WI38 (cell line): Measurements from ENCODE around the gene ARIH2.

Source experiments
- H3K4me3 ChIP-seq: 2 replicates; pipeline ENCODE4 v1.5.1; 2011; ENCODE audit warnings: low read depth, mild to moderate bottlenecking, control low read depth, low read length
- TF ChIP-seq, protein P1 (sequence below): IDR thresholded peaks from 2 replicates; pipeline ENCODE4 v1.5.1; 2012; ENCODE audit warnings: low read depth, mild to moderate bottlenecking, control low read depth, low read length

ARIH2 gene

DNA sequence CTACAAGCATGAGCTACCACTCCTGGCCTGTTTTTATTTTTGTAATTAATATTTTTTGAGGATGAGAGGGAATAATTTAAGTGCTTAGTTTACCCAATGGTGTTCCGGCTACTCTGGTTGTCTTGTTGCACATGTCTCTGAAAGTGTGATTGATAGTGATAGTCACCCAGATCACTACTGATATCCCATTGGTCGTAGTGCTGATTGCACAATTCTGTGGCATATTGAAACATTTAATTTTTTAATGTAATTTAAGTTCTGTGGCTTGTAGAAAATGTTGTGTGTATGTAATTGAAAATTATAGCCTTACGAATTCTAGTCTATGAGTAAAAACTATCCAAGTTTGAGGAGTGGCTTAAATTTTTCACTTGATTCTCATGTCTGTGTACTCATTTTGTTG lies 11.9 kb downstream of the ARIH2 start:
- no peak overlapping the region for H3K4me3 ChIP-seq
- TF ChIP-seq, protein P1, sequence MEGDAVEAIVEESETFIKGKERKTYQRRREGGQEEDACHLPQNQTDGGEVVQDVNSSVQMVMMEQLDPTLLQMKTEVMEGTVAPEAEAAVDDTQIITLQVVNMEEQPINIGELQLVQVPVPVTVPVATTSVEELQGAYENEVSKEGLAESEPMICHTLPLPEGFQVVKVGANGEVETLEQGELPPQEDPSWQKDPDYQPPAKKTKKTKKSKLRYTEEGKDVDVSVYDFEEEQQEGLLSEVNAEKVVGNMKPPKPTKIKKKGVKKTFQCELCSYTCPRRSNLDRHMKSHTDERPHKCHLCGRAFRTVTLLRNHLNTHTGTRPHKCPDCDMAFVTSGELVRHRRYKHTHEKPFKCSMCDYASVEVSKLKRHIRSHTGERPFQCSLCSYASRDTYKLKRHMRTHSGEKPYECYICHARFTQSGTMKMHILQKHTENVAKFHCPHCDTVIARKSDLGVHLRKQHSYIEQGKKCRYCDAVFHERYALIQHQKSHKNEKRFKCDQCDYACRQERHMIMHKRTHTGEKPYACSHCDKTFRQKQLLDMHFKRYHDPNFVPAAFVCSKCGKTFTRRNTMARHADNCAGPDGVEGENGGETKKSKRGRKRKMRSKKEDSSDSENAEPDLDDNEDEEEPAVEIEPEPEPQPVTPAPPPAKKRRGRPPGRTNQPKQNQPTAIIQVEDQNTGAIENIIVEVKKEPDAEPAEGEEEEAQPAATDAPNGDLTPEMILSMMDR: no peak

DNA sequence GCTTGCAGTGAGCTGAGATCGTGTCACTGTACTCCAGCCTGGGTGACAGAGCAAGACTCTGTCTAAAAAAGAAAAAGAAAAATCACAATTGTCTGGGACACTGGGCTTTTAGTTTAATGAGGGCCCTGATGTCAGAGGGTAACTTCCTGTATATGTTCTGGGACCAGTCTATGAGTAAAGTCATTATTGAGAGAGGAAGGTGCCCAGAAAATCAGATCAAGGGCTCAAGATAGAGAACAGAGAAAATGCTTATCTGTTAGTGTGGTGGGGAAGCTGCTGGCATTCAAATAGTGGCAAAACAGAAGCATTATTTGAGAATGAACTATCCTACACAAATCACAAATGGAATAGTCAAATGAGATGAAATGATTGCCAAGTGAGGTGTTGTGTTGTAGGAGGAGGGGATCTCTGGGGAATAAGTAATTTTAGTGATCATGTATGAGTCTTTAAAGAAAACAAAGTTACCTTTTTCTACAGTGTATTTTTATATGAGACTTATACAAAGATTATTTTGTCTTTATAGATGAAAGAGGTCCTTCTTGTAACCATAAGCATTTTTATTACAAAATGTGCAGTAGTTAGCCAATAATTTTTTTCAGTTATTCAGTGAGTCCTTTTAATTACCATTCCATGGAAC lies 13.4 kb downstream of the ARIH2 start:
- TF ChIP-seq, protein P1: no peak

DNA sequence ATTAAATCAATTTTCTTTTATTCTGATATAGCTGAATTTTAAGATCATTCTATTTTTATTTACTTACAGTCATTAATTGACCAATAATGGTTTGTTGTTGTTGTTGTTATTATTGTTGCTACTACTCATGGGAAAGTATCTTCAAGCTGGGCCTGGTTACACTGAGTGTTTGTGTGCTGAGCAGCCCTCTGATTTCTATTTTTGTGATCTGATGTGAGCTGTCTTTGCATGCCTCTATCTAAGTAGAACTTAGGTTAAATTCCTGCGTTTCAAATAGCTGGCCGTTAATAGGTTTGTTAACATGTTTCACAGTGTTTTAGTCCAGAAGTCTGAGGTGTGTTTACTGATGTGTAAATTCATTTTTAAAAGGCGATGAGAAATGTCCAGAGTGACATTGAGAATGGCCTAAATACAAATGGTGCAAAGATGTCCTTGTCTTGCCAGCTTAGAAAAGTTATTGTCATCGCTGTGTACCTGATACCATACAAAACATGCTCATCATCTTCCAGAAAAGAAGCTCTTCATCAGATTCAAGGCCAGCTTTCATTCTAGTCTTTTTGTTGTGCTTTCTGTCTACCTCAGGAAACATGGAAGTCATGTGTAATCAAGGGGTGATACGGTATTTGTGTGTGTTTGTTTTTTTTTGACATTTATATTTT lies 15.8 kb downstream of the ARIH2 start:
- no peak overlapping the region for H3K4me3 ChIP-seq
- TF ChIP-seq, protein P1: no peak

More for the DNA sequence above, 13.4 kb downstream of the ARIH2 start:
- H3K4me3 ChIP-seq: no peak overlapping the region

DNA sequence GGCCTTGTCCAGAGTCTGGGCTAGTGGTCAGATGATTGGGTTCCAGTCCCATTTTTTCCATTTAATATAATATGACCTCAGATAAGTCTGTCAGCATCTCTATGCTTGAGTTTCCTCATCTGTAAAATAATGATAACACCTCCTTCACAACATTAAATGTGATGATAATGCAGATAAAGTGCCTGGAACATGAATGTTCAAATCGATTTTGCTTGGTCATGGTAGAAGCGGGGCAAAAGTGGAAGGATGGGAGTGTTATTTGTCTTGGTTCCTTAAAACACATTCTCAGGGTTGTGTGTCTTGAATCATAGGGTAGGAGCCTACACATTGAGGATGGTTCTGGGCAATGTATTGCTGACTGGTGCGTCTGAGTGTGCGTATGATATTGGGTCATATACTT lies 16.9 kb downstream of the ARIH2 start:
- TF ChIP-seq, protein P1: no peak
- no peak overlapping the region for H3K4me3 ChIP-seq

DNA sequence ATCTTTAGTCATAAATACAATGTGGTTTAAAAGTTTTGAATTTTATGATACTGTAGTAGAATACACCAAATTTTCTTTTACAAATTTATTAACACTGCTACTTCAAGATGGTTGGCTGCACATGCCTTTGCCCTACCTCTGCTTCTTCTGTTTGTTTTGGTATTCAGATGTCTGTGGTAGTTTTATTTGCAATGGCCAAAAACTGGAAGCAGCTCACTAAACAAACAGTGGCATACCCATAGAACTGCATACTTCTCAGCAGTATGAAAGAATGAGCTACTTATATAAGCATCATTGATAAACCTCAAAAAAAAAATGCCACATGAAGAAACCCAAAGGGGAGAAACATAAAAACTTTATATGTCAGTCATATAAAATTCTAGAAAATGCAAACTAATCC lies 19.5 kb downstream of the ARIH2 start:
- H3K4me3 ChIP-seq: no peak overlapping the region
- TF ChIP-seq, protein P1: no peak

DNA sequence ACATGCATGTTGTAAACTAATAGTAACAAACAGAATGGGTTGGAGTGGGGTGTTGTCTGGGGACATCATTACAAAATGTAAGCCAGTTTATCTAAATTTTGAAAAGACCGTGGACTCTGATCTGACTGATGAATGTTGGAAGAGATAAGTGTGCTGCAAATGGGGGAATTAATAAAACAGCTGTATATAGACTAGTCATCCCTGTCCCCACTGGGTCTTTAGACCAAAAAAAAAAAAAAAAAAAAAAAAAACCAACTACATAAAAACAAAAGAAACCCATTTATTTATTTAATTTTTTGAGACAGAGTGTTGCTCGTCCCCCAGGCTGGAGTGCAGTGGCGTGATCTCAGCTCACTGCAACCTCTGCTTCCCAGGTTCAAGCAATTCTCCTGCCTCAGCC lies 20.0 kb downstream of the ARIH2 start:
- TF ChIP-seq, protein P1: no peak
- H3K4me3 ChIP-seq: no peak overlapping the region

DNA sequence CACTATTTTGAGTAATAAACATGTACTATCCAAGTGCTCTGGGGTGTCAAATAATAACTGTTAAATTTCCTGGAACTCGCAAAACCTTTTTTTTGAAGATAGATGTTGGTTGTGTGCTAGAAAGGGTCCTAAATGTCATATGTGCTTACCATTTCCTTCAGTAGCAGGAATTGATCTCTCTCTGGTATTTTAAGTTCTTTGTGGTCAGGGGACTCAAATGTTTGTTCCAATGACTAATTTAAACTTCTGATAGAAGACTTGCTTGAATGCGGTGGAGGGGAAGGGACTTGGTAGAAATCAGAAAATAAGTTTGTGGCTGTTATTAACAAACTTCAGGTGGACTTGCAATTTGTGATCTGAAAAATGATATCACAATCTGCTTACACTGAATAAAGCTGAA lies 26.8 kb downstream of the ARIH2 start:
- TF ChIP-seq, protein P1: no peak
- H3K4me3 ChIP-seq: no peak overlapping the region
